GM12874 (cell line): Measurements from ENCODE around the gene EEPD1.

Experiments used
- TF ChIP-seq, protein P1 (sequence below): IDR thresholded peaks from 2 replicates; pipeline ENCODE4 v1.5.1; 2011; ENCODE audit warnings: low read depth, mild to moderate bottlenecking, control low read depth, low read length, moderate library complexity; ENCODE audit not compliant: insufficient read depth

The EEPD1 gene

DNA sequence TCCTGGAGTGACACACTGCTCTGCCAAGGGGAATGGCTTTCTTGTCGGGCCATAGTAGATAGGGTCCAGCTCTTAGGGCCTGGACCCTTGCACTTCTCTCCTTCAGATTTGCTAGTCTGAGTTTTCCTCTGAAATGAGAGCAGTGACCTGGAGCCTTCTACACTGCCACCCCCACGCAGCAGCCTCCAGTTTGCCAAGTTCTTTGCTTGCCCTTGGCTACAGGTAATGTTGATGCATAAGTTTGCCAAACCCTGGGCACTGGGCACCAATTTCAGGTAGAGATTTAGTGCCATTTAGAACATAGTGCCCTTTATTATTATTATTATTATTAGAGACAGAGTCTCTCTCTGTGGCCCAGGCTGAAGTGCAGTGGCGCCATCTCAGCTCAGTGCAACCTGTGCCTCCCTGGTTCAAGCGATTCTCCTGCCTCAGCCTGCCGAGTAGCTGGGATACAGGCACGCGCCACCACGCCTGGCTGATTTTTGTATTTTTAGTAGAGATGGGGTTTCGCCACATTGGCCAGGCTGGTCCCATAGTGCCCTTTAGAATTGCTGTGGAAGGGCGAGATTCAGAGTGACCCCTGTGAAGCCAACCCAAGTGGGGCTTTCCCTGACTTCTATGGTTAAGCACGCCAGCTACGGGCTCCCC lies 14.5 kb downstream of the EEPD1 start:
- TF ChIP-seq, protein P1, sequence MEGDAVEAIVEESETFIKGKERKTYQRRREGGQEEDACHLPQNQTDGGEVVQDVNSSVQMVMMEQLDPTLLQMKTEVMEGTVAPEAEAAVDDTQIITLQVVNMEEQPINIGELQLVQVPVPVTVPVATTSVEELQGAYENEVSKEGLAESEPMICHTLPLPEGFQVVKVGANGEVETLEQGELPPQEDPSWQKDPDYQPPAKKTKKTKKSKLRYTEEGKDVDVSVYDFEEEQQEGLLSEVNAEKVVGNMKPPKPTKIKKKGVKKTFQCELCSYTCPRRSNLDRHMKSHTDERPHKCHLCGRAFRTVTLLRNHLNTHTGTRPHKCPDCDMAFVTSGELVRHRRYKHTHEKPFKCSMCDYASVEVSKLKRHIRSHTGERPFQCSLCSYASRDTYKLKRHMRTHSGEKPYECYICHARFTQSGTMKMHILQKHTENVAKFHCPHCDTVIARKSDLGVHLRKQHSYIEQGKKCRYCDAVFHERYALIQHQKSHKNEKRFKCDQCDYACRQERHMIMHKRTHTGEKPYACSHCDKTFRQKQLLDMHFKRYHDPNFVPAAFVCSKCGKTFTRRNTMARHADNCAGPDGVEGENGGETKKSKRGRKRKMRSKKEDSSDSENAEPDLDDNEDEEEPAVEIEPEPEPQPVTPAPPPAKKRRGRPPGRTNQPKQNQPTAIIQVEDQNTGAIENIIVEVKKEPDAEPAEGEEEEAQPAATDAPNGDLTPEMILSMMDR, result no peak

DNA sequence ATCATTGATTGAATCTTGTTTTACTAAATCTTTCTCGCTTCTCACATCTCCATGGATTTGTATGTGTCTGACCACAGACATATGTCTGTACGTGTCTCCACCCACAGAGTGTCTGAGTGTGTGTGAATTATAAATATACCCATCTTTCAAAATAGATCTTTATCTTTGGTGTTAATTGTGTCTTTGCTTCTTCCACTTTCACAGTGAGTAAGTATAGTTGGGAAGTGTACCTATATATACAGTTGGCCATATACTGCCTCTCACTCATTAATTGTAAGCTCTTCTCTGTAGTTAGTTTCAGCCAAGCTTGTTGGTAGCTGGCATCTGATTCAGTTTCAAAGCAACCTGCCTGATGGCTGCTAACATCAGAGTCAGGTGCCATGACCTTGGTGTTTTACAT lies 18.4 kb downstream of the EEPD1 start:
- TF ChIP-seq, protein P1, result no peak

DNA sequence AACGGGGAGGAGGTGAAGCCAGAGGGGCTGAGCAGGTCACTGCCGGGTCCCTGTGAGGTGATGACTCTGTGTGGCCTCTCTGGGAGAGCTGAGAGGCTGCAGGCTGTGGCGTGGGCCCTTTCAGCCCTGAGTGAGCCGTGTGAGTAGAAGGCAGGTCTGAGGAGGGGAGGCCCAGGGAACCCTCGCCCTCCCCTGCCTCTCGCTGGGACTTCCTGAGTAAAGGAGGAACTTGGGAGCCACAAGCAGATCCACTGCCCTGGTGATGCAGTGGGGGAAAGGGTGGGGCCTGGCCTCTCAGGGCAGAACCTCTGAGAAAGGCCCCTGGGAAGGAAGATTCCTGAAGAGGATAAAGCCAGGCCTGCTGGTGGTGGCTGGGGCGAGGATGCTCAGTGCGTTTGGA lies 22.8 kb downstream of the EEPD1 start:
- TF ChIP-seq, protein P1, result no peak

DNA sequence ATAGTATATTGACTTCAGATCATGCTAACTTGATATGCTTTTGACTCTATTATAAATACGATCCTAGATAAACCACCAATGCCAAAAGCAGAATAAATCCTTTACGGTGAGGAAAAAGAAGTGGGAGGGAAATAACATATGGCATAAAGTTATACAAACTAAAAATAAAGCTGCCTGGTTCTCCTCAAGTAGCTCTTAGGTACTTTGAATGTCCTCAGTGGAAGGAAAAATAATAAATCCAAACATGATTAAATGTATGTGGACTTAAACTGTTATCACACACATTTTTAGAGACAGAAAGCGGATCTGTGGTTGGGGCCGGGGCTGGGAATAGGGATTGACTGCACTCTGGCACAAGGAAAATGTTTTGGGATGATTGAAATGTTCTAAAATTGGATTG lies 23.6 kb downstream of the EEPD1 start:
- TF ChIP-seq, protein P1, result no peak

DNA sequence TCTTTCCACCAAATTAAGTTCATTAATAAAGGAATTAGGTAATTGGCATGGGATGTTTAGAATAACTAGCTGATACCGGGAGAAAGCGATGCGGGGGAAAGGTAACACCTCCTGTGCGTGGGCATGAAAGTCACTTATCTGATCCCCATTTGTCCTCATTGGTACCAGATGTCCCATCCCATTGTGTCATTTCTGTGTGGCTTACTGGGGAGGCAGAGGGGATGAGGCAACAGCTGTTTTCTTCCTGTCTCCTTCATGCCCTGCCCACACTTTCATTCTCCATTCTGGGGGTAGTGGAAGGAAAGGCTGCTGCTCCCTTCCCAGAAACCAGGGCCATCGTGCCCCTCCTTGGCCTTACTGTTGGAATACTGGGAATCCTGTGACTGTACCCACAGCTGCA lies 27.1 kb downstream of the EEPD1 start:
- TF ChIP-seq, protein P1, result no peak

DNA sequence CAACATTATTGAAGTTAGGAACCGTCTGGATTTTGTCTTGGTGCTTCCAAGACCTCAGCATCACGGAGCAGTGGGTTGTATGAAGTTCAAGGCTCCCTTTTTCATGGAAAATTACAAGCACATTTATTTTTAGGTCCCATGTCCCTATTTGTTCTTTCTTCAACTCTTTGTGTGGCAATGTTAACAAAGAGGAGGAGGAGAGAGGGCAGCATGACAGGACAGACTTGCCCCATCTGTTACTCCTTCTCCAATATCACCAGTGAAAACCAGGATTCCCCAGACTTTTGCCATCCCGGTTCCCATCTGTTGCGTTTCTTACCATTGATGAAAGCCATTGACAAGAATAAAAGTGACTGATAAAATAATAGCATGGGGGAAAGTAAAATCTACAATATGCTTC lies 28.6 kb downstream of the EEPD1 start:
- TF ChIP-seq, protein P1, result no peak

DNA sequence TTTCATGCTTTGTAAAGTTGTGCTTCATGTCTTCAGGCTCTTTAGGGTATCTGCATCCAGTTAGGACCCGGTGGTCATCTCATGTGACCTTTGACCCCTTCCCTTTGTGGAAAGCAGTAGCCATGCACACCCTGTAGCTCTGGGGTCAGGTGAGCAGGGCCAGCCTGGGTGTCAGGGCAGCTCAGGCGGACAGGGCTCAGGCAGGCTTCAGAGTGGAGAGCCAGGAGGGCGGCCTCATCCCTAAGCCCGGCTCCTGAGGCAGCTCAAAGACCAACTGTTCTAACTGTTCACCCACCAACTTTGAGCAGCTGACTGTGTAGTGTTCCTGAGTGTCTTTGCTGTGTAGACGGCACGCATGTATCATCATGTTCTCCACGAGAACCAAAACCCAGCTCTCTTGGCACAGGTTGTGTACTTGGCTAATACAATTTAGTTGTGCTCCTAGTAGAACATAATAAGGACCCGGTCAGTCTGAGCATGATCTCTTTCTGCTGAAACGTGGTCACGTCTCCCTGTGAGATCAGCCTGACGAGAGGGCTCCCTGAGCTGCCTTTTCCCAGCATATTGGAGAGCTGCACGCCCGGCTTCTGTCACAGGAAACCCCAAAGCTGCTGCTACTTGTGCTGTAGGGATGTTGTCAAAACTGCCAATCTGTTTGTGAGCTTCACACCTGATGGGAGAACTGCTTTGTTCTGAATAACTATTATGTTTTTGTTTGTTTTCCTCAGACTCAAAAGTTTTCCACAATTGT lies 30.0 kb downstream of the EEPD1 start:
- TF ChIP-seq, protein P1, result no peak
